Ishikawa (cell line): ENCODE results near the gene TBX15.

Experiments used
- CEBPB ChIP-seq: IDR thresholded peaks from 2 replicates; pipeline ENCODE4 v1.6.1; 2012
- EGR1 ChIP-seq: IDR thresholded peaks from 2 replicates; pipeline ENCODE4 v1.6.1; 2012
- EP300 ChIP-seq: IDR thresholded peaks from 2 replicates; pipeline ENCODE4 v1.6.1; 2012; ENCODE audit warnings: borderline replicate concordance
- MAX ChIP-seq: IDR thresholded peaks from 2 replicates; pipeline ENCODE4 v1.6.1; 2012
- NFIC ChIP-seq: IDR thresholded peaks from 2 replicates; pipeline ENCODE4 v1.6.1; 2012
- RAD21 ChIP-seq: IDR thresholded peaks from 2 replicates; pipeline ENCODE4 v1.6.1; 2012; ENCODE audit warnings: low read depth
- REST ChIP-seq: IDR thresholded peaks from 2 replicates; pipeline ENCODE4 v1.6.1; 2012; ENCODE audit warnings: low read depth, mild to moderate bottlenecking
- TAF1 ChIP-seq: IDR thresholded peaks from 2 replicates; pipeline ENCODE4 v1.6.1; 2012; ENCODE audit warnings: low read depth, mild to moderate bottlenecking
- TCF12 ChIP-seq: IDR thresholded peaks from 2 replicates; pipeline ENCODE4 v1.6.1; 2012; ENCODE audit warnings: low read depth
- ZBTB7A ChIP-seq: IDR thresholded peaks from 2 replicates; pipeline ENCODE4 v1.6.1; 2012; ENCODE audit warnings: low read depth

- TF ChIP-seq EGR1 = no peak
- no peak for TF ChIP-seq NFIC
- no peak for TF ChIP-seq MAX
- TF ChIP-seq RAD21 = no peak
- TF ChIP-seq TCF12 = no peak
- TF ChIP-seq TAF1 = no peak
- no peak for TF ChIP-seq EP300
- no peak for TF ChIP-seq REST
- TF ChIP-seq CEBPB = no peak
- TF ChIP-seq ZBTB7A = no peak
Observed at GRCh38 chr1:118985640-118986554, 2.2 kb downstream of the TBX15 start.
